ENCODE results near the gene TMEM61. TPM values are rescaled to one million over a fixed set of nuclear protein-coding genes. Genes with fewer than 3 reads are reported as not detected.

Gene TMEM61
- total and polyA plus RNA-seq, 2 of the 8 experiments (the other 6 are each of a cell fraction or from before 2014, with no cell fraction given): 0.54 to 1.4 TPM

DNA sequence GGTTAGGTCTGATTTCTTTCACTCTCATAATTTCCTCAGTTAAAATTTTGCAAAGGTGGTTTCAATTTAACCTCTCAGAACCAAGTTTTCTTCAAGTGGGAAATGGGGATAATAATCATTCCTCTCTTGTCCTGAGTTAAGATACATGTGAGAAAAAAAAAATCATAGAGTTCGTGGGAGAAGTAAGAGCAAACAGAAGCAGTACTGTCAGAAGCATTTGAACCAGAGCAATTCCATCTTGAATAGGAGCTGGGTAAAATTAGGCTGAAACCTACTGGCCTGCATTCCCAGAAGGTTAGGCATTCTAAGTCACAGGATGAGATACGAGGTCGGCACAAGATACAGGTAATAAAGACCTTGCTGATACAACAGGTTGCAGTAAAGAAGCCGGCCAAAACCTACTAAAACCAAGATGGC, 28.6 kb upstream of the TMEM61 start:
- no peaks in the 10 kb centered on the region for H3K27me3 ChIP-seq (replicated peaks in 1 of 4; ENCODE audit: control insufficient read depth in 3 of 4, extremely low read depth in 1 of 4, insufficient read depth in 3 of 4, low read length in 3 of 4)
- H3K36me3 ChIP-seq (ENCODE audit: control insufficient read depth in 2 of 4, insufficient read depth in 4 of 4, low read length in 3 of 4): no peaks in the 10 kb centered on the region
- no peak overlapping the region for H3K23ac ChIP-seq (ENCODE audit: insufficient read length)
- no peak overlapping the region for H2BK5ac ChIP-seq (ENCODE audit: low read depth, low read length)
- WGBS, 2 experiments (ENCODE audit: extremely low coverage in 1 of 2, insufficient coverage in 1 of 2, insufficient read length in 1 of 2, insufficient replicate concordance in 2 of 2, low coverage in 1 of 2, low lambda C conversion rate in 2 of 2, missing lambda C conversion rate in 1 of 2): 83% methylated on average over 4 of the region's 4 CpGs; no CpG with 5 or more reads in 1 of the 2 experiments
- DNase-seq (ENCODE audit: low read depth in 1 of 2, low spot score in 2 of 2) (no peak), FAIRE-seq (no peak)
- H3K4me3 ChIP-seq (ENCODE audit: extremely low read depth in 1 of 4, insufficient read depth in 2 of 4, low read depth in 3 of 4, low read length in 4 of 4): no peak overlapping the region
- CTCF ChIA-PET (ENCODE audit: partially characterized antibody): interaction anchor here (0.7 to 17.5 kb wide), 15 partner anchors 8 to 120 kb away, joined by 3 to 511 read pairs (median 9); partner anchors contain the start of genes BSND and TMEM61
- peaks cover 4 to 7% (median 6%) of the 10 kb centered on the region in 4 experiments for H3K4me1 ChIP-seq (replicated peaks in 1 of 4; ENCODE audit: control insufficient read depth in 3 of 4, insufficient read depth in 4 of 4, low read length in 3 of 4)
- no peak overlapping the region for H3K56ac ChIP-seq (replicated peaks; ENCODE audit: insufficient read length, low read depth, low read length)
- no peak overlapping the region for H3K9ac ChIP-seq (replicated peaks in 1 of 4; ENCODE audit: extremely low read depth in 1 of 4, low read depth in 3 of 4, low read length in 3 of 4)
- no peak overlapping the region for H3K4ac ChIP-seq (replicated peaks; ENCODE audit: insufficient read length, low read depth, low read length)
- H2BK15ac ChIP-seq (ENCODE audit: low read length): no peak overlapping the region
- no peak overlapping the region for H2AFZ ChIP-seq (ENCODE audit: low read length)
- no peak for TF ChIP-seq BCL11A (IDR thresholded peaks at IDR 0.05; ENCODE audit: low read depth in 2 of 2, low read length in 2 of 2)
- TF ChIP-seq CTBP2 (IDR thresholded peaks at IDR 0.05; ENCODE audit: borderline replicate concordance, insufficient read depth, insufficient read length, low read length): no peak
- no peak for TF ChIP-seq TBP (IDR thresholded peaks at IDR 0.05; ENCODE audit: low read depth, low read length)
- TF ChIP-seq, protein P1, sequence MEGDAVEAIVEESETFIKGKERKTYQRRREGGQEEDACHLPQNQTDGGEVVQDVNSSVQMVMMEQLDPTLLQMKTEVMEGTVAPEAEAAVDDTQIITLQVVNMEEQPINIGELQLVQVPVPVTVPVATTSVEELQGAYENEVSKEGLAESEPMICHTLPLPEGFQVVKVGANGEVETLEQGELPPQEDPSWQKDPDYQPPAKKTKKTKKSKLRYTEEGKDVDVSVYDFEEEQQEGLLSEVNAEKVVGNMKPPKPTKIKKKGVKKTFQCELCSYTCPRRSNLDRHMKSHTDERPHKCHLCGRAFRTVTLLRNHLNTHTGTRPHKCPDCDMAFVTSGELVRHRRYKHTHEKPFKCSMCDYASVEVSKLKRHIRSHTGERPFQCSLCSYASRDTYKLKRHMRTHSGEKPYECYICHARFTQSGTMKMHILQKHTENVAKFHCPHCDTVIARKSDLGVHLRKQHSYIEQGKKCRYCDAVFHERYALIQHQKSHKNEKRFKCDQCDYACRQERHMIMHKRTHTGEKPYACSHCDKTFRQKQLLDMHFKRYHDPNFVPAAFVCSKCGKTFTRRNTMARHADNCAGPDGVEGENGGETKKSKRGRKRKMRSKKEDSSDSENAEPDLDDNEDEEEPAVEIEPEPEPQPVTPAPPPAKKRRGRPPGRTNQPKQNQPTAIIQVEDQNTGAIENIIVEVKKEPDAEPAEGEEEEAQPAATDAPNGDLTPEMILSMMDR (IDR thresholded peaks at IDR 0.05; ENCODE audit: control extremely low read depth in 1 of 3, insufficient read depth in 1 of 3, low read depth in 1 of 3, low read length in 3 of 3): no peak
- no peak for TF ChIP-seq SP1 (IDR thresholded peaks at IDR 0.05; ENCODE audit: low read depth, low read length)
- TF ChIP-seq YY1 (IDR thresholded peaks at IDR 0.05; ENCODE audit: low read depth, low read length): 0 out of 2 replicates have a peak, but pooled peaks have one; percentile 7
- TF ChIP-seq BACH1 (IDR thresholded peaks at IDR 0.05; ENCODE audit: low read length): no peak
- no peak overlapping the region for H3K27ac ChIP-seq (ENCODE audit: low read depth, low read length)
- no peak overlapping the region for H4K5ac ChIP-seq (ENCODE audit: insufficient read length, low read depth, low read length)
- no peak overlapping the region for H4K91ac ChIP-seq (replicated peaks; ENCODE audit: insufficient read length, low read length)
- no peak overlapping the region for H4K8ac ChIP-seq (ENCODE audit: extremely low read depth, insufficient read depth, low read length)
- H3K18ac ChIP-seq (ENCODE audit: extremely low read depth, low read length): no peak overlapping the region
- no peak overlapping the region for H2BK20ac ChIP-seq (ENCODE audit: low read length)
- H3K79me1 ChIP-seq (ENCODE audit: low read depth, low read length): no peaks in the 10 kb centered on the region
- POLR2A ChIA-PET (ENCODE audit: partially characterized antibody): interaction anchor here (1.7 to 1.8 kb wide), 2 partner anchors 12 to 70 kb away, joined by 5 to 6 read pairs; no protein-coding TSS in a partner anchor
- no peaks in the 10 kb centered on the region for H3K79me2 ChIP-seq (ENCODE audit: control insufficient read depth in 1 of 2, insufficient read depth in 2 of 2, low read length in 2 of 2)
- no peak overlapping the region for H3K4me2 ChIP-seq (ENCODE audit: insufficient read depth in 1 of 2, low read depth in 2 of 2, low read length in 2 of 2)
- H4K20me1 ChIP-seq (replicated peaks in 1 of 2; ENCODE audit: control insufficient read depth in 1 of 2, insufficient read depth in 2 of 2, low read length in 2 of 2): no peaks in the 10 kb centered on the region
- no peak overlapping the region for H3K14ac ChIP-seq (ENCODE audit: insufficient read length)
- H2AK5ac ChIP-seq (ENCODE audit: low read depth, low read length): no peak overlapping the region
- H3K23me2 ChIP-seq (ENCODE audit: low read depth, low read length): no peaks in the 10 kb centered on the region
- H2BK12ac ChIP-seq (ENCODE audit: low read depth, low read length): no peak overlapping the region
- H3K9me3 ChIP-seq (ENCODE audit: insufficient read depth in 2 of 2, low read depth in 1 of 2, low read length in 1 of 2): peaks cover 4 to 6% of the 10 kb centered on the region in 2 experiments; a peak in 3 of 4 replicates
- no peak overlapping the region for H2BK120ac ChIP-seq (replicated peaks; ENCODE audit: low read depth, low read length)

All from H1 (cell line).